PC-9 (cell line): ENCODE results near the gene AKAP12. TPM values are rescaled to one million over a fixed set of nuclear protein-coding genes. Genes with fewer than 3 reads are reported as not detected.

Source experiments
- BruUV-seq: library from RNA; stranded (reverse); fragments of 400-500 nt; replicated peaks from 2 replicates; lab custom pipeline; 2021; lab: Mats Ljungman, UMichigan
- CTCF ChIA-PET: fragments of 300-600 bp; sonication (Branson Sonifier 250); formaldehyde crosslinking; loops from one replicate; lab custom pipeline; 2022; ENCODE audit warnings: antibody characterized with exemption; lab: Charles Lee
- POLR2A ChIA-PET: fragments of 300-600 bp; sonication (Branson Sonifier 250); formaldehyde crosslinking; loops from one replicate; lab custom pipeline; 2022; ENCODE audit warnings: antibody characterized with exemption; ENCODE audit not compliant: unreplicated experiment; lab: Charles Lee
- DNase-seq, 2 experiments: peaks; one replicate each; pipeline versions ENCODE4 v3.0.0 to v3.0.0-alpha.2; 2015 to 2022; ENCODE audit warnings: mixed read lengths in 1 of 2
- H2AFZ ChIP-seq: fragments of 200-600 bp; sonication (generic); 2 replicates; pipeline ENCODE4 v1.8.1; 2017; ENCODE audit warnings: antibody characterized with exemption
- H3F3A ChIP-seq: fragments of 200-600 bp; sonication (generic); 2 replicates; pipeline ENCODE4 v1.8.1; 2017; ENCODE audit warnings: antibody characterized with exemption, mild to moderate bottlenecking, low read depth; ENCODE audit not compliant: insufficient read depth
- H3K27ac ChIP-seq: fragments of 200-600 bp; sonication (generic); 2 replicates; pipeline ENCODE4 v1.6.1; 2016; ENCODE audit warnings: mixed run types
- H3K27me3 ChIP-seq: fragments of 200-600 bp; sonication (generic); 2 replicates; pipeline ENCODE4 v1.6.1; 2016; ENCODE audit warnings: low read depth, mixed run types; ENCODE audit not compliant: insufficient read depth
- H3K36me3 ChIP-seq: fragments of 200-600 bp; sonication (generic); 2 replicates; pipeline ENCODE4 v1.6.1; 2016; ENCODE audit warnings: low read depth, mixed run types
- H3K4me1 ChIP-seq: fragments of 200-600 bp; sonication (generic); replicated peaks from 2 replicates; pipeline ENCODE4 v1.6.1; 2016; ENCODE audit warnings: mixed run types; ENCODE audit not compliant: insufficient read depth
- H3K4me2 ChIP-seq: fragments of 200-600 bp; sonication (generic); 2 replicates; pipeline ENCODE4 v1.6.1; 2017; ENCODE audit warnings: mixed run types
- H3K4me3 ChIP-seq: fragments of 200-600 bp; sonication (generic); 2 replicates; pipeline ENCODE4 v1.6.1; 2016; ENCODE audit warnings: mixed run types
- H3K79me2 ChIP-seq: fragments of 200-600 bp; sonication (generic); 2 replicates; pipeline ENCODE4 v1.6.1; 2017; ENCODE audit warnings: low read depth, mixed run types
- H3K9me2 ChIP-seq: fragments of 200-600 bp; sonication (generic); 2 replicates; pipeline ENCODE4 v1.8.1; 2017; ENCODE audit warnings: mild to moderate bottlenecking; ENCODE audit not compliant: insufficient read depth
- H3K9me3 ChIP-seq: fragments of 200-600 bp; sonication (generic); 2 replicates; pipeline ENCODE4 v1.8.1; 2016; ENCODE audit warnings: low read depth; ENCODE audit not compliant: insufficient read depth
- H4K20me1 ChIP-seq: fragments of 200-600 bp; sonication (generic); 2 replicates; pipeline ENCODE4 v1.8.1; 2017; ENCODE audit not compliant: insufficient read depth
- EZH2 ChIP-seq: fragments of 200-600 bp; sonication (generic); IDR thresholded peaks from 2 replicates; pipeline ENCODE4 v1.8.0; 2017; ENCODE audit warnings: antibody characterized with exemption, low read depth
- intact Hi-C: fragments of 100-400 bp; cut with micrococcal nuclease; formaldehyde crosslinking; loops from one replicate; pipeline ENCODE4 v1.10.0; 2022; ENCODE audit not compliant: unreplicated experiment
- total RNA-seq: library from RNA; stranded (reverse); gene quantifications from 2 replicates; pipeline ENCODE4 v1.2.3, GENCODE V29; 2021
- TF ChIP-seq, protein P1 (sequence below): fragments of 200-600 bp; sonication (generic); conservative IDR thresholded peaks from 2 replicates; pipeline ENCODE4 v1.6.1; 2017; ENCODE audit warnings: mixed run types, antibody characterized with exemption, mild to moderate bottlenecking, moderate library complexity

The AKAP12 gene
- total RNA-seq, 1 experiment from 2014 or later, result 12.6 TPM

- Histone ChIP-seq H4K20me1 (no peaks in the 10 kb centered on the region), H2AFZ (no peak overlapping the region), H3K4me2 (no peak overlapping the region), H3K27ac (no peak overlapping the region), H3K36me3 (no peaks in the 10 kb centered on the region), H3K9me3 (no peaks in the 10 kb centered on the region), H3K27me3 (no peaks in the 10 kb centered on the region), H3K79me2 (0 out of 2 replicates have a peak, but pooled peaks cover 4% of the 10 kb centered on the region), H3K4me3 (no peak overlapping the region), H3K4me1 (no peaks in the 10 kb centered on the region), H3K9me2 (no peaks in the 10 kb centered on the region), H3F3A (peaks cover 5% of the 10 kb centered on the region; the same call in 1 of the 2 replicates)
- no peak for DNase-seq
- ChIA-PET CTCF (no interaction called here), POLR2A (no interaction called here)
- TF ChIP-seq, protein P1, sequence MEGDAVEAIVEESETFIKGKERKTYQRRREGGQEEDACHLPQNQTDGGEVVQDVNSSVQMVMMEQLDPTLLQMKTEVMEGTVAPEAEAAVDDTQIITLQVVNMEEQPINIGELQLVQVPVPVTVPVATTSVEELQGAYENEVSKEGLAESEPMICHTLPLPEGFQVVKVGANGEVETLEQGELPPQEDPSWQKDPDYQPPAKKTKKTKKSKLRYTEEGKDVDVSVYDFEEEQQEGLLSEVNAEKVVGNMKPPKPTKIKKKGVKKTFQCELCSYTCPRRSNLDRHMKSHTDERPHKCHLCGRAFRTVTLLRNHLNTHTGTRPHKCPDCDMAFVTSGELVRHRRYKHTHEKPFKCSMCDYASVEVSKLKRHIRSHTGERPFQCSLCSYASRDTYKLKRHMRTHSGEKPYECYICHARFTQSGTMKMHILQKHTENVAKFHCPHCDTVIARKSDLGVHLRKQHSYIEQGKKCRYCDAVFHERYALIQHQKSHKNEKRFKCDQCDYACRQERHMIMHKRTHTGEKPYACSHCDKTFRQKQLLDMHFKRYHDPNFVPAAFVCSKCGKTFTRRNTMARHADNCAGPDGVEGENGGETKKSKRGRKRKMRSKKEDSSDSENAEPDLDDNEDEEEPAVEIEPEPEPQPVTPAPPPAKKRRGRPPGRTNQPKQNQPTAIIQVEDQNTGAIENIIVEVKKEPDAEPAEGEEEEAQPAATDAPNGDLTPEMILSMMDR, result no peak
- TF ChIP-seq EZH2, result no peak
- intact Hi-C loops, result no loop called here
- BruUV-seq, result no TSS peak
These were observed 49.7 kb downstream of the AKAP12 start for GRCh38 chr6:151289399-151290007.

DNA sequence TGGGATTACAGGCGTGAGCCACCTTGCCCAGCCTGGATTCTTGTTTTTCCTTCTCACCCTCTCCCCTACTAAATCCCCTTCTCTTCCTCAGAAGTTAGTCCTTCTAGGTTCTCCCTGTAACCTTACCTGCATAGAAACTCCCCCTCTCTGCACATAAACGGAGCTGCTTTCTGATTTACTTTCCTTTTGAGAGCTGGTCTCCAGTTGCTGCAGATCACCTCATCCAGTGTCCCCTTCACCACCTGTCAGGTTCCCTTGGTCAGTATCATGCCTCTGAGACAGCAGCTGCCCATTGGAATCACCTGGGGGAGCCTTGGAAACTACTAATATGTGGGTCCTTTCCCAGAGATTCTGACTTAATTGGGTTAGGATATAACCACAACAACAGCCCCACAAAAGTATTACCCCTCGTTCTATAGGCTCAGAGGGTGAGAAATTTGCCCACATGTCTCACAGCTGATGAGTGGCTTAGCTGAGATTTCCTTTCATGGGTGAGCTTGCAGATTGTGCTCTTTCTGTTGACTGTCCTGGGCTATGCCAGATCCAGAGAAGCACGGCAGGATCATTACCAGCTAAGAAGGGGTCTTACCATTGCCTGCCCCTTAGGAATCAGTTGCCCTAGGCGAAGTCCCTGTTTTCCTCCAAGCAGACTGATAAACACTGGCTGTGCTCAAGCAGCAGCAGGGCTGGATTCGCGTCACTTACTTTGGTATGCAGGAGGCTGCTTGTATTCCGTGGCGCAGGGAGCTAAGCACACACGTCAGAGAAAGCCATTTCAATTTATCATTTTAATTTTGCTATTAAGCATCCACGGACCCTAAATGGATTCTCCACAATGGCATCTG, 51.3 kb downstream of the AKAP12 start:
- H3K27me3 ChIP-seq, result no peaks in the 10 kb centered on the region
- no peaks in the 10 kb centered on the region for H3K4me1 ChIP-seq
- H2AFZ ChIP-seq, result no peak overlapping the region
- no peak overlapping the region for H3K27ac ChIP-seq
- no TSS peak for BruUV-seq
- H3K4me2 ChIP-seq, result no peak overlapping the region
- ChIA-PET CTCF (no interaction called here), POLR2A (interaction anchor here (0.6 kb wide), 1 partner anchor 80 kb away, joined by 8 read pairs; no protein-coding TSS in a partner anchor)
- H3K36me3 ChIP-seq, result no peaks in the 10 kb centered on the region
- DNase-seq, result no peak
- H3K9me2 ChIP-seq, result no peaks in the 10 kb centered on the region
- no peaks in the 10 kb centered on the region for H3K9me3 ChIP-seq
- intact Hi-C loops, result no loop called here
- H4K20me1 ChIP-seq, result no peaks in the 10 kb centered on the region
- 0 out of 2 replicates have a peak, but pooled peaks cover 4% of the 10 kb centered on the region for H3K79me2 ChIP-seq
- TF ChIP-seq EZH2, result no peak
- TF ChIP-seq, protein P1, result no peak
- no peaks in the 10 kb centered on the region for H3F3A ChIP-seq
- no peak overlapping the region for H3K4me3 ChIP-seq

DNA sequence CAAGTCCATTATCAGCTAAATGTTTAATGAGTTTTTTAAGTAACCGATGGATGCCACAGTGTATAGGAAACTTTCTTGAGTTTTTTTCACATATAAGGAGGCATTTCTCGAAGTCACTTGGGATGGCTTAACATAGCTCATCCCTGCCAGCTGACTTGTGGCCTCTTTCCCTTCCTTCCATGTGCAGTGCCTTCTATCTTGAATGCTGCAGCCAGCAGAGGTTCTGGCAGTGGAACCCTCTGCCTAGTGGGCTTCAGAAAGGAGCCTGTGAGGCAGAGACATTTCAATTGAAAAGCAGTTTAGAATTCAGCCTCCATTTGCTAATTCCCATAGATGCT, 51.9 kb downstream of the AKAP12 start:
- intact Hi-C loops, result no loop called here
- Histone ChIP-seq H3K4me2 (no peak overlapping the region), H3K9me2 (no peaks in the 10 kb centered on the region), H3K36me3 (no peaks in the 10 kb centered on the region), H3K4me1 (no peaks in the 10 kb centered on the region), H3K4me3 (no peak overlapping the region), H3K79me2 (0 out of 2 replicates have a peak, but pooled peaks cover 4% of the 10 kb centered on the region), H3K27ac (no peak overlapping the region), H3K27me3 (no peaks in the 10 kb centered on the region), H3K9me3 (no peaks in the 10 kb centered on the region), H4K20me1 (no peaks in the 10 kb centered on the region), H2AFZ (no peak overlapping the region), H3F3A (no peaks in the 10 kb centered on the region)
- CTCF ChIA-PET, result no interaction called here
- TF ChIP-seq, protein P1, result no peak
- TF ChIP-seq EZH2, result no peak
- no TSS peak for BruUV-seq
- DNase-seq, result no peak
- POLR2A ChIA-PET, result interaction anchor here (0.6 kb wide), 1 partner anchor 81 kb away, joined by 8 read pairs; no protein-coding TSS in a partner anchor
